Body of pancreas (tissue), 4 donors: ENCODE measurements around the gene ARHGEF25. TPM values are rescaled to one million over a fixed set of nuclear protein-coding genes. Genes with fewer than 3 reads are reported as not detected.

Source experiments
- ATAC-seq: fragments of 150-250 bp; one replicate; pipeline ENCODE4 v1.9.1; 2016
- DNase-seq, 4 donors: peaks; one replicate each; pipeline ENCODE4 v3.0.0-alpha.2; 2019
- H3K27ac ChIP-seq, 4 donors: fragments of 200-600 bp; sonication (generic); 1 replicate in 3 of 4; 2 replicates in 1 of 4; pipeline versions ENCODE4 v1.5.1 to v1.6.1; 2016 to 2019; ENCODE audit warnings: mild to moderate bottlenecking in 1 of 4, mixed read lengths in 1 of 4, moderate library complexity in 1 of 4
- H3K27me3 ChIP-seq, 2 donors: fragments of 200-600 bp; sonication (generic); one replicate each; pipeline ENCODE4 v1.6.0; 2016; ENCODE audit warnings: mild to moderate bottlenecking in 1 of 2
- H3K36me3 ChIP-seq, 2 donors: fragments of 200-600 bp; sonication (generic); replicated peaks in 1 of 2; 2 replicates each; pipeline ENCODE4 v1.5.1; 2016; ENCODE audit warnings: low read depth in 2 of 2; ENCODE audit not compliant: insufficient read depth in 1 of 2
- H3K4me1 ChIP-seq: fragments of 200-600 bp; sonication (generic); one replicate; pipeline ENCODE4 v1.6.0; 2016
- H3K4me3 ChIP-seq, 2 donors: fragments of 200-600 bp; sonication (generic); 1 replicate in 1 of 2; 2 replicates in 1 of 2; pipeline ENCODE4 v1.5.1; 2016 to 2019
- H3K9me3 ChIP-seq, 3 donors: fragments of 200-600 bp; sonication (generic); 1 replicate in 2 of 3; 2 replicates in 1 of 3; pipeline ENCODE4 v1.5.1; 2016
- POLR2A ChIP-seq, 3 donors: fragments of 450-650 bp; IDR thresholded peaks; one replicate each; pipeline ENCODE4 v1.6.1; 2016; ENCODE audit warnings: antibody characterized with exemption in 3 of 3, mild to moderate bottlenecking in 2 of 3
- WGBS, 2 donors: methylation state at CpG; one replicate each; pipeline ENCODE4 v1.1.5; 2017; 5-methylcytosine and 5-hydroxymethylcytosine counted together
- intact Hi-C: fragments of 100-400 bp; cut with DNase I; formaldehyde crosslinking; loops from one replicate; pipeline ENCODE4 v1.15.1; 2023
- total RNA-seq, 2 donors: library from RNA; depleted of rRNA; stranded (reverse); fragments of >200 nt; gene quantifications; one replicate each; pipeline ENCODE4 v1.1.0, GENCODE V29; 2016
- TF ChIP-seq, protein P1 (sequence below), 7 experiments: fragments of 450-650 bp in 4 of 7; fragments of 200-600 bp in 3 of 7; sonication (generic) in 3 of 7; IDR thresholded peaks; one replicate each; pipeline ENCODE4 v1.5.1; 2016 to 2019; ENCODE audit warnings: antibody characterized with exemption in 7 of 7

The ARHGEF25 gene
- total RNA-seq, 2 donors from 2014 or later, result 10.1 to 10.9 TPM

DNA sequence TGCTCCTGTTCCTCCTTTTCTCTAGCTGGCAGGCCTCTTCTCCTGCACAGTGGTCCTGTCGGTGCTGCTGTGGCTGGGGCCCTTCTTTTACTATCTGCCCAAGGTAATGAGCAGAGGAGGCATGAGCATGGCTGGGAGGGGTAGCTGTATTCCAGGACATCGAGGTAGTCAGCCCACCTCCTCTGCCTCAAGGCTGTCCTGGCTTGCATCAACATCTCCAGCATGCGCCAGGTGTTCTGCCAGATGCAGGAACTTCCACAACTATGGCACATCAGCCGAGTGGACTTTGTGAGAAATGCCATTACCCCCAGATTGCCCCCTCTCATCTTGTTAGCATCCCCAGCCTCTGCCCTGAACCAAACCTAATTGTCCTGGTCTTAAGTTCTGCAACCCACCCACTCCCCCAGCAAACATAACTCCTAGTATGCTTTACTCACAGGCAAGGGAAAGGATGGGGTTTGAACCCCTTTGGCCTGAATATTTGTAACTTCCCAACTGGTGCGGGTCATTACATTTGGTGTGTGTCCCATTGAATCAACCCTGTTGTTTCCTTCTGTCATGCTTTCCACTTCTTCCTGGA lies 12.7 kb downstream of the ARHGEF25 start:
- WGBS, 2 donors, result 58 to 59% methylated on average over 5 of the region's 5 CpGs
- peaks cover 0 to 33% of the 10 kb centered on the region in 2 donors for H3K27me3 ChIP-seq

DNA sequence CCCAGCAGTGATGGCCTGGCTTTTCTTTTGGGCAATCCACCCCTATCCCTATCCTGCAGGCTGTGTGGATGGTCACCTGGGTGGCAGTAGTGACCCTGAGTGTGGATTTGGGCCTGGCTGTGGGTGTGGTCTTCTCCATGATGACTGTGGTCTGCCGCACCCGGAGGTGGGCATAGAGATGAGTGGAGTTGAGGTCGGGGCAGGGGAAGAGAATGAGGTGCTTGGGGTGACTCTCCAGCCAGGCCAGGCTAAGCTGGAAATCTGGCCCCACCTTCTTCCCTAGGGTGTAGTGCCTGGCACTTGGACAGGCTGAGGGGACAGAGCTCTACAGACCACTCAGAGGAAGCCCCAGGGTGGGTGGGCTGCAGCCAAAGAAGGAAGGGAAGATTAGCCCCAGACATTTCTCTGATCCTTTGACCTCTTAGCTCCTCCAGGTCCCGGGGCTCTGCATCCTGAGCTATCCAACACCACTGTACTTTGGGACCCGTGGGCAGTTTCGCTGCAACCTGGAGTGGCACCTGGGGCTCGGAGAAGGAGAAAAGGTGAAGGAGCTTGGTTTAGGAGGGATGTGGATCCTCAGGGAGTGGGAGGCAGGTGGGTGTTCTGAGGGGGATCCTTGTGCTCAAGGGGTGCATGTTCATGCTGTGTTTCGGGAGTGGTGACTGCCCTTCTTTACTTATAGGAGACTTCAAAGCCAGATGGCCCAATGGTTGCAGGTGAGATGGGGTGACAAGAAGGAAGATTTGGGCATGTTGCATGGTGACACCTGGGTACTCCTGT lies 13.4 kb downstream of the ARHGEF25 start:
- intact Hi-C loops, result no loop called here
- H3K27me3 ChIP-seq, result peaks cover 0 to 29% of the 10 kb centered on the region in 2 donors
- no peak overlapping the region for H3K4me3 ChIP-seq
- H3K9me3 ChIP-seq, result no peaks in the 10 kb centered on the region
- no peak for DNase-seq
- ATAC-seq, result no peak
- no peak overlapping the region for H3K27ac ChIP-seq
- 67 to 74% methylated on average over 7 to 8 of the region's 8 CpGs for WGBS, 2 donors
- no peak for TF ChIP-seq POLR2A (IDR thresholded peaks at IDR 0.05)
- TF ChIP-seq, protein P1, sequence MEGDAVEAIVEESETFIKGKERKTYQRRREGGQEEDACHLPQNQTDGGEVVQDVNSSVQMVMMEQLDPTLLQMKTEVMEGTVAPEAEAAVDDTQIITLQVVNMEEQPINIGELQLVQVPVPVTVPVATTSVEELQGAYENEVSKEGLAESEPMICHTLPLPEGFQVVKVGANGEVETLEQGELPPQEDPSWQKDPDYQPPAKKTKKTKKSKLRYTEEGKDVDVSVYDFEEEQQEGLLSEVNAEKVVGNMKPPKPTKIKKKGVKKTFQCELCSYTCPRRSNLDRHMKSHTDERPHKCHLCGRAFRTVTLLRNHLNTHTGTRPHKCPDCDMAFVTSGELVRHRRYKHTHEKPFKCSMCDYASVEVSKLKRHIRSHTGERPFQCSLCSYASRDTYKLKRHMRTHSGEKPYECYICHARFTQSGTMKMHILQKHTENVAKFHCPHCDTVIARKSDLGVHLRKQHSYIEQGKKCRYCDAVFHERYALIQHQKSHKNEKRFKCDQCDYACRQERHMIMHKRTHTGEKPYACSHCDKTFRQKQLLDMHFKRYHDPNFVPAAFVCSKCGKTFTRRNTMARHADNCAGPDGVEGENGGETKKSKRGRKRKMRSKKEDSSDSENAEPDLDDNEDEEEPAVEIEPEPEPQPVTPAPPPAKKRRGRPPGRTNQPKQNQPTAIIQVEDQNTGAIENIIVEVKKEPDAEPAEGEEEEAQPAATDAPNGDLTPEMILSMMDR (IDR thresholded peaks at IDR 0.05), result no peak
- peaks cover 24% of the 10 kb centered on the region for H3K4me1 ChIP-seq
- H3K36me3 ChIP-seq, result no peaks in the 10 kb centered on the region

More for the DNA sequence above, 12.7 kb downstream of the ARHGEF25 start:
- DNase-seq (no peak), ATAC-seq (no peak)
- Histone ChIP-seq H3K4me1 (peaks cover 28% of the 10 kb centered on the region), H3K9me3 (no peaks in the 10 kb centered on the region), H3K36me3 (no peaks in the 10 kb centered on the region), H3K27ac (no peak overlapping the region), H3K4me3 (no peak overlapping the region)
- no peak for TF ChIP-seq POLR2A (IDR thresholded peaks at IDR 0.05)
- TF ChIP-seq, protein P1 (IDR thresholded peaks at IDR 0.05), result no peak
- intact Hi-C loops, result loop anchor here (2.0 kb wide), 1 partner anchor 43 kb away; no protein-coding TSS in a partner anchor

- intact Hi-C loops, result no loop called here
- Histone ChIP-seq H3K4me3 (no peak overlapping the region), H3K4me1 (peaks cover 21% of the 10 kb centered on the region), H3K9me3 (no peaks in the 10 kb centered on the region), H3K36me3 (no peaks in the 10 kb centered on the region), H3K27me3 (peaks cover 0 to 28% of the 10 kb centered on the region in 2 donors), H3K27ac (no peak overlapping the region)
- TF ChIP-seq, protein P1 (IDR thresholded peaks at IDR 0.05), result no peak
- no peak for TF ChIP-seq POLR2A (IDR thresholded peaks at IDR 0.05)
- 54 to 61% methylated on average over 11 to 12 of the region's 12 CpGs for WGBS, 2 donors
- DNase-seq (no peak), ATAC-seq (no peak)
These were observed 14.2 kb downstream of the ARHGEF25 start for GRCh38 chr12:57625261-57626032.

GRCh38 chr12:57626111-57626920 lies 15.1 kb downstream of the ARHGEF25 start:
- H3K27me3 ChIP-seq, result peaks cover 0 to 20% of the 10 kb centered on the region in 2 donors

More at GRCh38 chr12:57626111-57626920, 15.1 kb downstream of the ARHGEF25 start:
- 27 to 35% methylated on average over 3 to 13 of the region's 13 CpGs for WGBS, 2 donors
- H3K27ac ChIP-seq, result no peak overlapping the region
- DNase-seq, result no peak
- no peak overlapping the region for H3K4me3 ChIP-seq
- H3K9me3 ChIP-seq, result no peaks in the 10 kb centered on the region
- H3K36me3 ChIP-seq, result no peaks in the 10 kb centered on the region
- TF ChIP-seq, protein P1 (IDR thresholded peaks at IDR 0.05), result no peak
- TF ChIP-seq POLR2A (IDR thresholded peaks at IDR 0.05), result no peak
- intact Hi-C loops, result no loop called here
- ATAC-seq, result no peak
- peaks cover 14% of the 10 kb centered on the region for H3K4me1 ChIP-seq
